SJSA1 (cell line): Measurements from ENCODE around the gene BCL2. TPM values are rescaled to one million over a fixed set of nuclear protein-coding genes. Genes with fewer than 3 reads are reported as not detected.

Source experiments
- DNase-seq, 2 experiments: peaks; one replicate each; pipeline ENCODE4 v3.0.0-alpha.2; 2015 to 2020; ENCODE audit warnings: low spot score in 2 of 2, low read depth in 1 of 2
- H3K27ac ChIP-seq: fragments of 250-450 bp; sonication (Bioruptor Pico); 2 replicates; pipeline ENCODE4 v1.5.1; 2020; ENCODE audit warnings: mild to moderate bottlenecking, moderate library complexity
- H3K27me3 ChIP-seq: fragments of 250-450 bp; sonication (Bioruptor Pico); replicated peaks from 2 replicates; pipeline ENCODE4 v1.5.1; 2020; ENCODE audit warnings: mild to moderate bottlenecking, moderate library complexity
- H3K36me3 ChIP-seq: fragments of 250-450 bp; sonication (Bioruptor Pico); 2 replicates; pipeline ENCODE4 v1.5.1; 2020; ENCODE audit warnings: mild to moderate bottlenecking
- H3K4me1 ChIP-seq: fragments of 250-450 bp; sonication (Bioruptor Pico); replicated peaks from 2 replicates; pipeline ENCODE4 v1.6.1; 2021; ENCODE audit warnings: mild to moderate bottlenecking
- H3K4me3 ChIP-seq: fragments of 250-450 bp; sonication (Bioruptor Pico); 2 replicates; pipeline ENCODE4 v1.5.1; 2020; ENCODE audit warnings: mild to moderate bottlenecking
- H3K9me3 ChIP-seq: fragments of 250-450 bp; sonication (Bioruptor Pico); replicated peaks from 2 replicates; pipeline ENCODE4 v1.5.1; 2020; ENCODE audit warnings: mild to moderate bottlenecking
- total RNA-seq: library from RNA; depleted of rRNA; stranded (reverse); fragments of >200 nt; shearing (Covaris generic); gene quantifications from 2 replicates; pipeline ENCODE4 v1.2.3, GENCODE V29; 2014

Gene BCL2
- total RNA-seq, 1 experiment from 2014 or later: 7.8 TPM

- H3K4me1 ChIP-seq: peaks cover 1% of the 10 kb centered on the region
- H3K9me3 ChIP-seq: no peaks in the 10 kb centered on the region
- no peak for DNase-seq
- H3K27me3 ChIP-seq: no peaks in the 10 kb centered on the region
- H3K27ac ChIP-seq: no peak overlapping the region
- H3K36me3 ChIP-seq: no peaks in the 10 kb centered on the region
- H3K4me3 ChIP-seq: no peak overlapping the region
These were observed 59.8 kb downstream of the BCL2 start for GRCh38 chr18:63259567-63260379.

DNA sequence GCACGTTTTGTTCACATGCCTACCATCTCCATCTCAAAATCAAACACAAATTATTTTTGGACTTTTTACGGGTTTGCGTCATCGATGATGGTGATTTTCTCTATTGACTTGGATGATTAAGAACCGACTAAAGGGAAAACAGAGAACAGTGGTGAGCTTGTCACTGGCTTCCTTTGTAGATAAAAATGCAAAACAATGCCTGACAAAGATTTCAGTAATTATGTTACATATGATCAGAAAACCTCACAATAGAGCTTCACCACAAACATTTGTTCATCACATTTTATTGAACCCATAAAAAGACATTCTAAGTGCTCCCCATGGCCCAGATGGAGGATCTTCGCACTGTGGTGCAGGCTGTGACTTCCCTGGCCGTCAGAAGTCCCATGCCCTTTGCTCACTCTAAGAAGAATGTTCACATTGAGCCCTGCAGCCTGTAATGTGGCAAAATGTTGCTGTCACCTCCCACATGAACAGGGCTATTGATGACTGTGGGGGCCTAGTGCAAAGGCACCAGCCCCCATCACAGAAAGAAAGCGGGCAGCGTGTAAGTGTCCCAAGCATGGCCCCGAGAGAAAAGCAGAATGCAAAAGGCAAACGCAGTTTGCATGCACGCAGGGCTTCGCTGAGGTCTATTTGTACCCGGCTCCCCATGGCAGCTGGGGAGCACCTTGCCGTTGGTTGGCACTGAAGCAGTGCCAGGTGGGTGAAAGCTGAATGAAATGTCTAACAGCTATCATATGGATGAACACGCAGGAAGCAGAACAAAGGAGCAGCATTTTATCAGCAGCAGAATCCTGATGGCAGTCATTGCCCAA, 60.6 kb downstream of the BCL2 start:
- Histone ChIP-seq H3K9me3 (no peaks in the 10 kb centered on the region), H3K36me3 (no peaks in the 10 kb centered on the region), H3K27ac (no peak overlapping the region), H3K4me1 (peaks cover 8% of the 10 kb centered on the region), H3K4me3 (no peak overlapping the region), H3K27me3 (no peaks in the 10 kb centered on the region)
- no peak for DNase-seq

DNA sequence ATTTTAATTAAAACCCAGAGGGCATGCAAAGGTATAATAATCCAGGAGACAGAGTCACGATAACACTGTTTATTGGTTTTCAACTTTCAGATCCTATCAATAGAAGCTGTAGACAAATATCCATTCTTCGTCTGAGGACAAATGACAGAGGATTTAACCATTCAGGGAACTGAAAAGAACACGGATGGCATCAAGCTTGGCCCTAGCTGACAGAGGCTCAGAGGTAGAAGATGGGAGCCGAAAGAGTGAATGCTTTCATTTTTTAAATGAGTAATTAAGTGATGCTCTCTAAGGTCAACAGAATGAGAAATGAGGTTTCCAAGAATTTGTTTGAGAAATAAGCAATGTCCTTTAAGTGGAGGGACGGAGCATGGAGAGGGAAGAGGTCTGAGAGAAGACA, 62.1 kb downstream of the BCL2 start:
- Histone ChIP-seq H3K4me1 (peaks cover 20% of the 10 kb centered on the region), H3K27me3 (no peaks in the 10 kb centered on the region), H3K9me3 (no peaks in the 10 kb centered on the region), H3K4me3 (no peak overlapping the region), H3K27ac (no peak overlapping the region), H3K36me3 (no peaks in the 10 kb centered on the region)
- no peak for DNase-seq

DNA sequence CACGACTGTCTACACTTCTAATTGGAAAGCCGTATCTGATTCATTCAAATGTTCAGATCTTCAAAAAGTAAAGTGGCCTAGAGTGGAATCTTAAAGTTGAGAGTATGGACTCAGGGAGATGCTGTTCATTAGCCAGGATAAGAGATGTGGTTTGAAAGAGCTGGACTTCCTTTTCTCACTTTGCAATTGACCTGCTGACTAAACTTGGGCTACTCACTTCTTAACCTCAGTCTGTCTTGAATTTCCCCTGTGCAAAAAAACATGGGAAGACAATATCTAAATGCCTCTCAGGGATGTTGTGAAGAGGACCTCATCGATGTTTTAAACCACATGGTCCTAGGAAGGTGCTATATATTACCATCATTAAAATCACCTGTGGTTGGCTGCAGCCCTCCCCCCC, 64.1 kb downstream of the BCL2 start:
- no peak for DNase-seq
- Histone ChIP-seq H3K4me1 (peaks cover 26% of the 10 kb centered on the region), H3K9me3 (no peaks in the 10 kb centered on the region), H3K27me3 (no peaks in the 10 kb centered on the region), H3K4me3 (no peak overlapping the region), H3K36me3 (no peaks in the 10 kb centered on the region), H3K27ac (no peak overlapping the region)

DNA sequence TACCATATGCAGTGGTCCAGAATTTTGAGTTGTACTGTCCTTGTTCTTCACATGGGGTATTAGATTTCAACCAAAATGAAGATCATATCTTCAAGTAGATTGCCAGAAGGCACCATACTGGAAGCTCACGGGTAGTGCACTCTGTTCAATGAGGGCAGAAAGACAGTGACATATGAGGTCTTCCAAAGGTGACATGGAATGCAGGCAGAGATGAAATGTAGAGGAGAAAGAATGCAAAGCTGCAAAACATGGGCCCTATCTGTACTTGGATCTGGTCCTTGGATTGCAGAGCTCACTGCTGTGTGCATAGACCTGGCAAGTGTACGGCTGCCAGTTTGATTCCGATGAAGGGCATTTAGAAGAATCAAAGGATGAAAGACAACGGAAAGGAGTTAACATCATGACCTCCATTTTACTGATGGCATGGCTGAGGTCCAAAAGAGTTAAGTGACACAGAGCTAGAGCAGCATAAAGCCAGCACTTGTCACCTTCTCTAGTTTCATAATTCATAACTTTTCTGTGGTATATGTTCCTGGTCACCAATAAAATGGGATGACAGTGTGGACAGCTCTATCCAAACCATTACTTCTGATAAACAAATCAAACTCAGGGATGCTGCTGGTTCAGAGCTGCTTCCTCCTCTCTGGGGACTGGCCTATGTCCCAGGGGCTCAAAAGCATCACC, 64.7 kb downstream of the BCL2 start:
- DNase-seq: no peak
- peaks cover 31% of the 10 kb centered on the region for H3K4me1 ChIP-seq

GRCh38 chr18:63253428-63254372, 65.9 kb downstream of the BCL2 start:
- H3K27ac ChIP-seq: peak overlapping the region; percentile 90
- peaks cover 38% of the 10 kb centered on the region for H3K4me1 ChIP-seq
- H3K9me3 ChIP-seq: no peaks in the 10 kb centered on the region
- no peak overlapping the region for H3K4me3 ChIP-seq
- DNase-seq: peak; percentile 57 to 83
- H3K36me3 ChIP-seq: no peaks in the 10 kb centered on the region
- H3K27me3 ChIP-seq: no peaks in the 10 kb centered on the region

More for the DNA sequence above, 64.7 kb downstream of the BCL2 start:
- Histone ChIP-seq H3K9me3 (no peaks in the 10 kb centered on the region), H3K27ac (no peak overlapping the region), H3K27me3 (no peaks in the 10 kb centered on the region), H3K4me3 (no peak overlapping the region), H3K36me3 (no peaks in the 10 kb centered on the region)

DNA sequence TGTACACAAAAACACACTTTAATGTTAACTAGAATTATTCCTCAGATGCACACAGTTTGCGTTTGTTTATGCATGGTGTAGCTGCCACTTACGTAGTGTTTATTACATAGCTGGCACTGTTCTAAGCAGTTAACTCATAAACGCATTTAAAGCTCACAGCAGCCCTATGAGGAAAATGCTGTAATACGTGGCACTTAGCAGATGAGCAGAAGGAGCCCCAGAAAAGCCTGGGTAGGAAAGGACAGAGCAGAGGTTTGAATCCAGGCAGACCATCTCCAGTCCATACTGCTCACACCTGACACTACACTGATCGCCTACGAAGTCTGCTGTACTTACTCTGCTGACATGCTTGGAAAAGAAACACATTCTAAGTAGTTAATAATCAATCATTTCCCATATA, 66.6 kb downstream of the BCL2 start:
- Histone ChIP-seq H3K27me3 (no peaks in the 10 kb centered on the region), H3K4me1 (peaks cover 38% of the 10 kb centered on the region), H3K36me3 (no peaks in the 10 kb centered on the region), H3K27ac (peak overlapping the region; percentile 90), H3K4me3 (no peak overlapping the region), H3K9me3 (no peaks in the 10 kb centered on the region)
- DNase-seq: no peak

DNA sequence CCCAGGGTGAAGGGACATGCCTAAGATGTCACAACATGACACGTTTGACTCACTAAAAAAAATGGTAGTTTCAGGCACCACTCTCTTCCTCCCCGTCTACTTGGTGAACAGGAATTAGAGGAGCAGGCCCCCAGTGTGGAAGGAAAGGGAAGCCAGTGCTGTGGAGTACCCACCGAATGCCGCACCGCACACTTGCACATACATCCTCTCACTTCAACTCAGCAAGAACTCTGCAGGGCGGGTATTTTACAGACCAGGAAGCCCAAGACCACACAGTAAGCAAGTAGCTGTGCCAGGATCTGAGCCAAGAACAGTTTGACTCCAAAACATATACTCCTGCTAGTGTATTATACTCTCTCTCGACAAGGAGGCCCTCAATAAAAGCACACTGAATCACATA, 69.8 kb downstream of the BCL2 start:
- Histone ChIP-seq H3K36me3 (no peaks in the 10 kb centered on the region), H3K4me3 (no peak overlapping the region), H3K4me1 (peaks cover 37% of the 10 kb centered on the region), H3K27ac (no peak overlapping the region), H3K27me3 (no peaks in the 10 kb centered on the region), H3K9me3 (no peaks in the 10 kb centered on the region)
- DNase-seq: peak; percentile 70 to 75

DNA sequence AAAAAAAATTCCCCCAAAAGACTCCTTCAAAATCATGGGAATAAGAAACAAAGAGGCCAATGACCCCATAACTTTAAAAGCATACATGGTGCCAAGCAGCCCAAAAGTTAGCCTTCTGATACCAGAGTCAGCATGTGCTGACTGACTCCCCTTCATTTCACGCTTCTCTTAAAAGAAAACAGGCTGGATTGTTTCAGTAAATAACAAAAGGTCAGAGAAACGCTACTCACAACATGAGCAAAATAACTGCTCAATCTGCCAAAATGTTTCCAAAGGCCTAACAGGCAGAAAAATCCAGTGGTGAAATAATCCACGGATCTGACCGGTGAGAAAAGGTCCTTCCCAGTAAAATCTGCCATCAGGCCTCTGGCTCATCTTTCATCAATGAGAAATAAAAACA, 71.6 kb downstream of the BCL2 start:
- no peak overlapping the region for H3K4me3 ChIP-seq
- no peaks in the 10 kb centered on the region for H3K27me3 ChIP-seq
- H3K4me1 ChIP-seq: peaks cover 22% of the 10 kb centered on the region
- no peaks in the 10 kb centered on the region for H3K36me3 ChIP-seq
- DNase-seq: no peak
- H3K9me3 ChIP-seq: no peaks in the 10 kb centered on the region
- no peak overlapping the region for H3K27ac ChIP-seq

DNA sequence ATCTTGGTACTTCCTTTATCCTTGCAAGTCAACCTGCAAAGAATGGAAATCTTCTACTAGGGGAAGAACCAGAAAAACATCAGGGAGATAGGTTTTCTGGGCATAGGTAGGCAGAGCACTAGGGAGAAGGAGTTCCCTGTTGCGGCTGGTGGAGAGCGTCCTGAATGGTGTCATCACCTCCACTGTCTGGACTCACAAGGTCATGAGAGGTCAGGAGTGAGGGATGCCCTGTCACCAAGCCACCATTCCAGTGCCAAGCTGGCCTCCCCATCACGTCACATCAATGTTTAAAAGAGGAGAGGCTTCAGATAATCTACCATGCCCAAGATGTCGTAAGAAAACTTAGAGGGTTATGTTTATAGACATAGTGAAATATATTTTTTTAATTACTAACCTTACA, 72.1 kb downstream of the BCL2 start:
- no peak for DNase-seq
- no peaks in the 10 kb centered on the region for H3K27me3 ChIP-seq

DNA sequence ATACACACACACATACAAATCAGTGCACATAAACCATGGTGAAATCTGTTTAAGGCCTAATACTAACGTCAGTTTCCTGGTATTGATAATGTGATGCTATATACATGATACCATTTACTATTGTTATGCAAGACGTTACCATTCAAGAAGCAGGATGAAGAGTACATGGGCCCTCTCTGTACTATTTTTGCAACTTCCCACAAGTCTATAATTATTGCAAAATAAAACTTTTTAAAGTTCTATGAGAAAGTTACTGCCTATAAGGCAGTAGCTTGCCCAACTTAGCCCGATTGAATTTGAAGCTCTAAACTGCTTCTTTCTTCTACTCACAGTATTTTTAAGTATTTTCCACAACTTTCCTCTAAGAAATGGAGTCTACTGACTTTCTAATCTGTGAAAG, 74.0 kb downstream of the BCL2 start:
- Histone ChIP-seq H3K4me3 (no peak overlapping the region), H3K27ac (no peak overlapping the region), H3K9me3 (no peaks in the 10 kb centered on the region), H3K36me3 (no peaks in the 10 kb centered on the region), H3K27me3 (no peaks in the 10 kb centered on the region), H3K4me1 (peaks cover 14% of the 10 kb centered on the region)
- no peak for DNase-seq

More for the DNA sequence above, 72.1 kb downstream of the BCL2 start:
- H3K36me3 ChIP-seq: no peaks in the 10 kb centered on the region
- no peak overlapping the region for H3K27ac ChIP-seq
- H3K9me3 ChIP-seq: no peaks in the 10 kb centered on the region
- H3K4me3 ChIP-seq: no peak overlapping the region
- H3K4me1 ChIP-seq: peaks cover 18% of the 10 kb centered on the region

GRCh38 chr18:63244607-63245006, 75.0 kb downstream of the BCL2 start:
- H3K36me3 ChIP-seq: no peaks in the 10 kb centered on the region
- H3K4me3 ChIP-seq: no peak overlapping the region
- no peaks in the 10 kb centered on the region for H3K9me3 ChIP-seq
- H3K27ac ChIP-seq: no peak overlapping the region
- H3K27me3 ChIP-seq: no peaks in the 10 kb centered on the region
- DNase-seq: no peak
- peaks cover 4% of the 10 kb centered on the region for H3K4me1 ChIP-seq

- no peaks in the 10 kb centered on the region for H3K9me3 ChIP-seq
- no peak overlapping the region for H3K4me3 ChIP-seq
- H3K27ac ChIP-seq: no peak overlapping the region
- no peaks in the 10 kb centered on the region for H3K36me3 ChIP-seq
- H3K4me1 ChIP-seq: peaks cover 25% of the 10 kb centered on the region
- no peaks in the 10 kb centered on the region for H3K27me3 ChIP-seq
- no peak for DNase-seq
These were observed 77.8 kb downstream of the BCL2 start for GRCh38 chr18:63241760-63242159.
